HCT116 (cell line): ENCODE results near the gene CEACAM1. TPM values are rescaled to one million over a fixed set of nuclear protein-coding genes. Genes with fewer than 3 reads are reported as not detected.

Experiments
- ATAC-seq: fragments of 200-7000 bp; cut with Tn5 transposase; 2 replicates; pipeline ENCODE4 v1.9.1; 2020; ENCODE audit warnings: mild to moderate bottlenecking, moderate library complexity
- BruUV-seq: library from RNA; stranded (reverse); fragments of 400-500 nt; replicated peaks from 2 replicates; lab custom pipeline; 2021; lab: Mats Ljungman, UMichigan
- CTCF ChIA-PET: fragments of 300-600 bp; sonication (Branson Sonifier 250); formaldehyde crosslinking; loops from one replicate; lab custom pipeline; 2021; ENCODE audit warnings: antibody characterized with exemption; lab: Charles Lee
- POLR2A ChIA-PET: fragments of 300-600, 350-600 bp; sonication (Branson Sonifier 250); formaldehyde crosslinking; loops from one replicate; lab custom pipeline; 2021; ENCODE audit warnings: antibody characterized with exemption; lab: Charles Lee
- RAD21 ChIA-PET, 2 experiments: fragments of 300-600 bp; sonication (Branson Sonifier 250); formaldehyde crosslinking; loops; one replicate each; lab custom pipeline; 2023; ENCODE audit warnings: low total read pairs in 2 of 2; ENCODE audit not compliant: uncharacterized antibody in 2 of 2, unreplicated experiment in 2 of 2, low non-redundant PET in 1 of 2; lab: Charles Lee
- DNase-seq: peaks from one replicate; pipeline ENCODE4 v3.0.0-alpha.2; 2010; ENCODE audit warnings: low read depth, low spot score
- H2AFZ ChIP-seq: fragments of 200-600 bp; shearing (Covaris generic), sonication (generic); 2 replicates; pipeline ENCODE4 v1.6.1; 2017; ENCODE audit warnings: low read depth, mixed run types, mixed read lengths, antibody characterized with exemption, low read length; ENCODE audit not compliant: poor library complexity, severe bottlenecking
- H3K27ac ChIP-seq: 2 replicates; pipeline ENCODE4 v1.5.1; 2012; ENCODE audit warnings: low read depth, low read length
- H3K27me3 ChIP-seq: fragments of 200-600 bp; sonication (generic); 2 replicates; pipeline ENCODE4 v1.6.1; 2016; ENCODE audit warnings: mixed run types, low read length, mixed read lengths; ENCODE audit not compliant: insufficient read depth
- H3K36me3 ChIP-seq, 2 experiments: fragments of 200-500 bp in 1 of 2; fragments of 200-600 bp in 1 of 2; sonication (Bioruptor generic) in 1 of 2; sonication (generic) in 1 of 2; 2 replicates each; pipeline versions ENCODE4 v1.5.1 to v1.6.1; 2014 to 2016; ENCODE audit warnings: low read length in 2 of 2, inconsistent platforms in 1 of 2, mixed read lengths in 1 of 2, mixed run types in 1 of 2; ENCODE audit not compliant: insufficient read depth in 2 of 2, control insufficient read depth in 1 of 2
- H3K4me1 ChIP-seq, 2 experiments: fragments of 200-600 bp in 1 of 2; sonication (generic) in 1 of 2; 2 replicates each; pipeline versions ENCODE4 v1.5.1 to v1.6.1; 2012 to 2017; ENCODE audit warnings: low read length in 2 of 2, inconsistent platforms in 1 of 2, mild to moderate bottlenecking in 1 of 2, mixed read lengths in 1 of 2, mixed run types in 1 of 2, moderate library complexity in 1 of 2; ENCODE audit not compliant: insufficient read depth in 2 of 2, control insufficient read depth in 1 of 2
- H3K4me2 ChIP-seq: fragments of 200-600 bp; sonication (generic); 2 replicates; pipeline ENCODE4 v1.6.1; 2017; ENCODE audit warnings: mixed run types, low read length, mixed read lengths
- H3K4me3 ChIP-seq, 2 experiments: fragments of 200-600 bp in 1 of 2; sonication (generic) in 1 of 2; replicated peaks in 1 of 2; 2 replicates each; pipeline ENCODE4 v1.5.1; 2011 to 2016; ENCODE audit warnings: low read length in 2 of 2, control low read depth in 1 of 2, low read depth in 1 of 2, mild to moderate bottlenecking in 1 of 2, mixed read lengths in 1 of 2, mixed run types in 1 of 2
- H3K79me2 ChIP-seq: fragments of 200-600 bp; sonication (generic); 2 replicates; pipeline ENCODE4 v1.6.1; 2017; ENCODE audit warnings: mild to moderate bottlenecking, mixed run types, low read length, moderate library complexity, mixed read lengths; ENCODE audit not compliant: insufficient read depth
- H3K9ac ChIP-seq: fragments of 200-600 bp; sonication (generic); 2 replicates; pipeline ENCODE4 v1.6.1; 2016; ENCODE audit warnings: low read length, mixed read lengths
- H3K9me2 ChIP-seq: fragments of 200-600 bp; sonication (generic), shearing (Covaris generic); 2 replicates; pipeline ENCODE4 v1.6.1; 2017; ENCODE audit warnings: mixed run types, mild to moderate bottlenecking, moderate library complexity; ENCODE audit not compliant: insufficient read depth
- H3K9me3 ChIP-seq, 2 experiments: fragments of 200-500 bp in 1 of 2; fragments of 200-600 bp in 1 of 2; sonication (Bioruptor generic) in 1 of 2; sonication (generic) in 1 of 2; 2 replicates each; pipeline ENCODE4 v1.6.1; 2014 to 2017; ENCODE audit warnings: low read length in 2 of 2, mixed read lengths in 2 of 2, inconsistent platforms in 1 of 2, low read depth in 1 of 2, mild to moderate bottlenecking in 1 of 2, mixed run types in 1 of 2, moderate library complexity in 1 of 2; ENCODE audit not compliant: control insufficient read depth in 1 of 2, insufficient read depth in 1 of 2
- H4K20me1 ChIP-seq: fragments of 200-600 bp; sonication (generic), shearing (Covaris generic); 2 replicates; pipeline ENCODE4 v1.6.1; 2017; ENCODE audit warnings: mixed run types, mild to moderate bottlenecking, moderate library complexity; ENCODE audit not compliant: insufficient read depth
- CBX3 ChIP-seq: IDR thresholded peaks from 2 replicates; pipeline ENCODE4 v1.6.1; 2012; ENCODE audit warnings: low read depth
- ELF1 ChIP-seq: IDR thresholded peaks from 2 replicates; pipeline ENCODE4 v1.6.1; 2012; ENCODE audit warnings: low read depth, borderline replicate concordance
- EZH2phosphoT487 ChIP-seq: fragments of 200-600 bp; IDR thresholded peaks from 2 replicates; pipeline ENCODE4 v1.6.1; 2018; ENCODE audit warnings: antibody characterized with exemption, borderline replicate concordance
- JUND ChIP-seq: IDR thresholded peaks from 2 replicates; pipeline ENCODE4 v1.6.1; 2012
- POLR2AphosphoS5 ChIP-seq: IDR thresholded peaks from 2 replicates; pipeline ENCODE4 v1.6.1; 2011; ENCODE audit warnings: mild to moderate bottlenecking, low read depth, low read length, moderate library complexity
- RAD21 ChIP-seq: IDR thresholded peaks from 2 replicates; pipeline ENCODE4 v1.6.1; 2012; ENCODE audit warnings: low read depth, mild to moderate bottlenecking
- SP1 ChIP-seq: IDR thresholded peaks from 2 replicates; pipeline ENCODE4 v1.6.1; 2012; ENCODE audit warnings: low read depth
- SRF ChIP-seq: IDR thresholded peaks from 2 replicates; pipeline ENCODE4 v1.6.1; 2012; ENCODE audit warnings: low read depth
- TCF7L2 ChIP-seq: IDR thresholded peaks from 2 replicates; pipeline ENCODE4 v1.7.0; 2011; ENCODE audit warnings: borderline replicate concordance, inconsistent platforms; ENCODE audit not compliant: insufficient read depth, insufficient read length; ENCODE audit errors: extremely low read depth
- YY1 ChIP-seq: IDR thresholded peaks from 2 replicates; pipeline ENCODE4 v1.6.1; 2011; ENCODE audit warnings: low read length, low read depth, moderate library complexity, mild to moderate bottlenecking; ENCODE audit not compliant: insufficient replicate concordance; ENCODE audit errors: extremely low read depth
- ZFX ChIP-seq: fragments of 450-650 bp; IDR thresholded peaks from 2 replicates; pipeline ENCODE4 v1.6.1; 2017
- intact Hi-C: fragments of 100-400 bp; cut with micrococcal nuclease; formaldehyde crosslinking; loops from 2 replicates; pipeline ENCODE4 v1.10.0; 2022
- total RNA-seq: library from RNA; stranded (reverse); gene quantifications from one replicate; pipeline ENCODE4 v1.2.1, GENCODE V29; 2021; ENCODE audit not compliant: unreplicated experiment
- TF ChIP-seq, protein P1 (sequence below): IDR thresholded peaks from 2 replicates; pipeline ENCODE4 v1.6.1; 2012
- TF ChIP-seq, protein P2 (sequence below): IDR thresholded peaks from 2 replicates; pipeline ENCODE4 v1.6.1; 2011; ENCODE audit warnings: mild to moderate bottlenecking, low read length, moderate library complexity; ENCODE audit not compliant: insufficient replicate concordance; ENCODE audit errors: extremely low read depth

Gene CEACAM1
- total RNA-seq, 1 experiment from 2014 or later = 1.2 TPM

DNA sequence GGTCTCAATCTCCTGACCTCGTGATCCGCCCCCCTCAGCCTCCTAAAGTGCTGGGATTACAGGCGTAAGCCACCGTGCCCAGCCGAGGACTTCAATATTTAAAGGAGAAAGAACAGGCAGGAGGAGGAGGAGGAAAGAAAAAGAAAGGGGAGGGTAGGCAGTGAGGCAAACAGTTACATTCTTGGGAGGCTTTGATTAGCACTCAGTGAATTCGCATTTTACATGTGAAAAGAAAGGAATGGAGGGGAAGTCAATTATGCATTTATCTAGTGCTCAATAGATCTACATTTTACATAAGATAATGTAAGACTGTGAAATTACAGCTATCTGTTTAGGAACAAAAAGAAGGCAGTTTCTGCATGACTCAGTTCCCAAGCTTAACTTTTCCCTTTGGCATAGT lies 54.6 kb downstream of the CEACAM1 start (continued):
- TF ChIP-seq ZFX (no peak), POLR2AphosphoS5 (no peak), JUND (no peak), RAD21 (no peak), ELF1 (no peak), TCF7L2 (no peak)
- TF ChIP-seq, protein P1, sequence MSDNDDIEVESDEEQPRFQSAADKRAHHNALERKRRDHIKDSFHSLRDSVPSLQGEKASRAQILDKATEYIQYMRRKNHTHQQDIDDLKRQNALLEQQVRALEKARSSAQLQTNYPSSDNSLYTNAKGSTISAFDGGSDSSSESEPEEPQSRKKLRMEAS = no peak

DNA sequence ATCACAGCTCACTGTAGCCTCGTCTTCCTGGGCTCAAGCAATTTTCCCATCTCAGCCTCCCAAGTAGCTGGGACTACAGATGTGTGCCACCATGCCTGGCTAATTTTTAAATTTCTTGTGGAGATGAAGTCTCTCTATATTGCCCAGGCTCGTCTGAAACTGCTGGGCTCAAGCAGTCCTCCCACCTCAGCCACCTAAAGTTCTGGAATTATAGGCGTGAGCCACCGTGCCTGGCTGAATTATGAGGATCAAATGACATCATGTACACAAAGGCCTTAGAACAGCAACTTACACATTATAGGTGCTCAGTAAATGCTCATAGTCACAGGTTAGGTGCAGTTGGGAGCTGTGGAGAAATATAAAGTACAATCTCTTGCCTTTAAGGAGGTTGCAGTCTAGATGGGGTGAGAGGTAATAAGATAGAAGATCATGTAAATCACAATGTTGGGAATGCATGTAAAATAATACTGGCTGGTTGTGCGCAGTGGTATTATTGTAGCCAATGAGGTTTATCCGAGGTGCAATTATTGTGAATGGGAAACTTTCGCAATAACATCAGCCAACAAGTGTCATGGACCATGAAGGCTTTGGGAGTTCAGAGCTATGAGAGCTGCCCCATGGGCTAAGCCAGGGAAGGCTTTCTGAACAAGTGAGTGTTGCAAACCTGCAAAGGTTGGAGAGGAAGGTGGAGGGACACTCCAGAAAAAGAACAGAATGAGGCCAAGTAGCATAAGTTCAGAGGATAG lies 55.7 kb downstream of the CEACAM1 start:
- no peak for ATAC-seq
- RAD21 ChIA-PET = no interaction called here
- TF ChIP-seq SRF (no peak), EZH2phosphoT487 (no peak), JUND (no peak), ZFX (no peak), CBX3 (no peak), SP1 (no peak), YY1 (no peak)
- TF ChIP-seq, protein P2, sequence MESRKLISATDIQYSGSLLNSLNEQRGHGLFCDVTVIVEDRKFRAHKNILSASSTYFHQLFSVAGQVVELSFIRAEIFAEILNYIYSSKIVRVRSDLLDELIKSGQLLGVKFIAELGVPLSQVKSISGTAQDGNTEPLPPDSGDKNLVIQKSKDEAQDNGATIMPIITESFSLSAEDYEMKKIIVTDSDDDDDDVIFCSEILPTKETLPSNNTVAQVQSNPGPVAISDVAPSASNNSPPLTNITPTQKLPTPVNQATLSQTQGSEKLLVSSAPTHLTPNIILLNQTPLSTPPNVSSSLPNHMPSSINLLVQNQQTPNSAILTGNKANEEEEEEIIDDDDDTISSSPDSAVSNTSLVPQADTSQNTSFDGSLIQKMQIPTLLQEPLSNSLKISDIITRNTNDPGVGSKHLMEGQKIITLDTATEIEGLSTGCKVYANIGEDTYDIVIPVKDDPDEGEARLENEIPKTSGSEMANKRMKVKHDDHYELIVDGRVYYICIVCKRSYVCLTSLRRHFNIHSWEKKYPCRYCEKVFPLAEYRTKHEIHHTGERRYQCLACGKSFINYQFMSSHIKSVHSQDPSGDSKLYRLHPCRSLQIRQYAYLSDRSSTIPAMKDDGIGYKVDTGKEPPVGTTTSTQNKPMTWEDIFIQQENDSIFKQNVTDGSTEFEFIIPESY = no peak
- TF ChIP-seq, protein P1 = no peak
- Histone ChIP-seq H3K79me2 (no peaks in the 10 kb centered on the region), H3K36me3 (no peaks in the 10 kb centered on the region), H3K27me3 (no peaks in the 10 kb centered on the region), H3K4me2 (peak overlapping the region; percentile 26; the same call in 1 of the 2 replicates), H3K4me3 (no peak overlapping the region), H3K9ac (no peak overlapping the region), H3K9me2 (no peaks in the 10 kb centered on the region), H2AFZ (no peak overlapping the region), H3K4me1 (peaks cover 36 to 45% of the 10 kb centered on the region in 2 experiments), H3K27ac (no peak overlapping the region), H3K9me3 (no peaks in the 10 kb centered on the region), H4K20me1 (no peaks in the 10 kb centered on the region)
- no TSS peak for BruUV-seq
- intact Hi-C loops = no loop called here
- no peak for DNase-seq
- POLR2A ChIA-PET = no interaction called here
- CTCF ChIA-PET = no interaction called here
